Breast epithelium (tissue), 3 donors: ENCODE measurements around the gene STEAP1.

Source experiments
- CTCF ChIP-seq, 3 donors: fragments of 450-650 bp; IDR thresholded peaks; one replicate each; pipeline ENCODE4 v1.5.1; 2016 to 2017; ENCODE audit warnings: antibody characterized with exemption in 3 of 3, mild to moderate bottlenecking in 3 of 3, moderate library complexity in 3 of 3
- POLR2AphosphoS5 ChIP-seq, 3 donors: sonication (generic); formaldehyde crosslinking; IDR thresholded peaks; one replicate each; pipeline ENCODE4 v1.6.1; 2017; ENCODE audit warnings: antibody characterized with exemption in 3 of 3

- TF ChIP-seq CTCF (IDR thresholded peaks at IDR 0.05) = no peak
- no peak for TF ChIP-seq POLR2AphosphoS5 (IDR thresholded peaks at IDR 0.05)
Observed at GRCh38 chr7:90210981-90211380, 56.7 kb downstream of the STEAP1 start.
